ENCODE measurements around the gene PCSK5.

- TF ChIP-seq, protein P1, sequence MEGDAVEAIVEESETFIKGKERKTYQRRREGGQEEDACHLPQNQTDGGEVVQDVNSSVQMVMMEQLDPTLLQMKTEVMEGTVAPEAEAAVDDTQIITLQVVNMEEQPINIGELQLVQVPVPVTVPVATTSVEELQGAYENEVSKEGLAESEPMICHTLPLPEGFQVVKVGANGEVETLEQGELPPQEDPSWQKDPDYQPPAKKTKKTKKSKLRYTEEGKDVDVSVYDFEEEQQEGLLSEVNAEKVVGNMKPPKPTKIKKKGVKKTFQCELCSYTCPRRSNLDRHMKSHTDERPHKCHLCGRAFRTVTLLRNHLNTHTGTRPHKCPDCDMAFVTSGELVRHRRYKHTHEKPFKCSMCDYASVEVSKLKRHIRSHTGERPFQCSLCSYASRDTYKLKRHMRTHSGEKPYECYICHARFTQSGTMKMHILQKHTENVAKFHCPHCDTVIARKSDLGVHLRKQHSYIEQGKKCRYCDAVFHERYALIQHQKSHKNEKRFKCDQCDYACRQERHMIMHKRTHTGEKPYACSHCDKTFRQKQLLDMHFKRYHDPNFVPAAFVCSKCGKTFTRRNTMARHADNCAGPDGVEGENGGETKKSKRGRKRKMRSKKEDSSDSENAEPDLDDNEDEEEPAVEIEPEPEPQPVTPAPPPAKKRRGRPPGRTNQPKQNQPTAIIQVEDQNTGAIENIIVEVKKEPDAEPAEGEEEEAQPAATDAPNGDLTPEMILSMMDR (IDR thresholded peaks at IDR 0.05 in 8 of 11, conservative IDR thresholded peaks at IDR 0.05 in 3 of 11) = no peak
- TF ChIP-seq POLR2AphosphoS5 (IDR thresholded peaks at IDR 0.05) (no peak), POLR2A (IDR thresholded peaks at IDR 0.05) (no peak)
Observed at GRCh38 chr9:75930190-75930589, 39.7 kb downstream of the PCSK5 start.
